NCI-H146 treated with DMSO at 0.1 percent for 48 hours (cell line): ENCODE data around the gene PRSS21.

Experiments
- DNase-seq: peaks from one replicate; lab custom pipeline; 2025; ENCODE audit not compliant: unreplicated experiment; lab: John Stamatoyannopoulos, UW

Gene PRSS21

GRCh38 chr16:2860826-2861567 is 44.0 kb downstream of the PRSS21 start:
- DNase-seq: no peak

GRCh38 chr16:2865651-2866050 is 48.6 kb downstream of the PRSS21 start:
- DNase-seq: no peak

DNA sequence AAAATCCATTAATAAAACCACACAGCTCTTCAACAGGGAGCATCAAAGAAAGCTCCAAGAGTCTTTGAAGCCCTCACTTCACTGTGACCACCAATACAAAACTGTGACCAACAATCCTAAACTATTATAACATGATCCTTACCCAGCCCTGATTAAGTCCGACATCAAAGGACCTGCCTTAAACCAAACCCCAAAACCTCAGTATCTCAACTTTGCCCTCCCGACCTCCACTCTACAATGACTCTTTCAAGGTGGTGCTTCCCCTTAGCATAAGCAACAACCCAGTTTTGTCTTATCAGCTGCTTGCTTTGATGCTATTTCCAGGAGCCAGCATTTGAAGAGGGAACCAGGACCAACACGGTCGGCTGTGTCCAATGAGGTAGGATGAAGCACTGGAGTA is 49.4 kb downstream of the PRSS21 start:
- no peak for DNase-seq

GRCh38 chr16:2867661-2867986 is 50.6 kb downstream of the PRSS21 start:
- DNase-seq: no peak

- peak; percentile 90 for DNase-seq
Observed at GRCh38 chr16:2867987-2868789, 51.2 kb downstream of the PRSS21 start.
